ENCODE data around the gene KIAA1191.

GRCh38 chr5:176389135-176390123 is 27.9 kb upstream of the KIAA1191 start:
- TF ChIP-seq CTCF (IDR thresholded peaks at IDR 0.05) (no peak), POLR2A (IDR thresholded peaks at IDR 0.05) (peak in 1 of 2 donors; percentile 29), POLR2AphosphoS5 (IDR thresholded peaks at IDR 0.05) (peak in 1 of 3 donors; percentile 8), EP300 (IDR thresholded peaks at IDR 0.05) (no peak)

All from suprapubic skin (tissue), 4 donors.